ENCODE data around the gene VPS16.

DNA sequence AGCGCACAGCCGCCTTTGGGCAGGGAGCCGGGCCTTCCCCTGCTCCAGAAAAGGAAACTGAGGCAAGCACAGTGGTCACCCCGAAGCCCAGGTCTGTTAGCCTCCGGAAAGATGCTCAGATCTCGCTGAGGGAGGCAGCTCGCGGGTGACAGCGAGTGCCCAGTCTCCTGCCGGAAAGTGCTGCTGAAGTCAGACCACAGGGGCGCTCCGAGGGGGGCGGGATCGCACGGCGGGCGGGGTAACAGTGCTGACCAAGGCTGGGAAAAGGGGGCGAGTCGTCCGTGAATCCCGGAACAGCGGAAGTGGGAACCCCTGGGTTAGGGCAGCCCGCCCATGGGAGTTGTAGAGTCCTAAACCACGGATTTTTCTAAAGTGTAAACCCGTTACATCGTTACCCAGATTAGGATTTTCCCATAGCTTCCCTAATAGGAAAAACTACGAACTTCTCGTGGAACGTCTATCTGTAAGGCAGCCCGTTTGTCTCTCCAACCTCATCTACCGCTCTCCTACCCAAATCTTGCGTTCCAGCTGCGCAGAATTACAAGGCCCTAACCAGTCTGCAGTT lies 504 bp downstream of the VPS16 start:
- TF ChIP-seq, protein P1, sequence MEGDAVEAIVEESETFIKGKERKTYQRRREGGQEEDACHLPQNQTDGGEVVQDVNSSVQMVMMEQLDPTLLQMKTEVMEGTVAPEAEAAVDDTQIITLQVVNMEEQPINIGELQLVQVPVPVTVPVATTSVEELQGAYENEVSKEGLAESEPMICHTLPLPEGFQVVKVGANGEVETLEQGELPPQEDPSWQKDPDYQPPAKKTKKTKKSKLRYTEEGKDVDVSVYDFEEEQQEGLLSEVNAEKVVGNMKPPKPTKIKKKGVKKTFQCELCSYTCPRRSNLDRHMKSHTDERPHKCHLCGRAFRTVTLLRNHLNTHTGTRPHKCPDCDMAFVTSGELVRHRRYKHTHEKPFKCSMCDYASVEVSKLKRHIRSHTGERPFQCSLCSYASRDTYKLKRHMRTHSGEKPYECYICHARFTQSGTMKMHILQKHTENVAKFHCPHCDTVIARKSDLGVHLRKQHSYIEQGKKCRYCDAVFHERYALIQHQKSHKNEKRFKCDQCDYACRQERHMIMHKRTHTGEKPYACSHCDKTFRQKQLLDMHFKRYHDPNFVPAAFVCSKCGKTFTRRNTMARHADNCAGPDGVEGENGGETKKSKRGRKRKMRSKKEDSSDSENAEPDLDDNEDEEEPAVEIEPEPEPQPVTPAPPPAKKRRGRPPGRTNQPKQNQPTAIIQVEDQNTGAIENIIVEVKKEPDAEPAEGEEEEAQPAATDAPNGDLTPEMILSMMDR (IDR thresholded peaks at IDR 0.05 in 8 of 11, conservative IDR thresholded peaks at IDR 0.05 in 3 of 11): no peak
- no peak for TF ChIP-seq POLR2A (IDR thresholded peaks at IDR 0.05)
- no peak for TF ChIP-seq POLR2AphosphoS5 (IDR thresholded peaks at IDR 0.05)

Measured in spleen (tissue), 7 donors.